NCI-H446 (cell line): ENCODE results near the gene TMEM218.

Experiments
- DNase-seq, 2 experiments: peaks; one replicate each; lab custom pipeline; 2025; lab: John Stamatoyannopoulos, UW

TMEM218 gene

DNA sequence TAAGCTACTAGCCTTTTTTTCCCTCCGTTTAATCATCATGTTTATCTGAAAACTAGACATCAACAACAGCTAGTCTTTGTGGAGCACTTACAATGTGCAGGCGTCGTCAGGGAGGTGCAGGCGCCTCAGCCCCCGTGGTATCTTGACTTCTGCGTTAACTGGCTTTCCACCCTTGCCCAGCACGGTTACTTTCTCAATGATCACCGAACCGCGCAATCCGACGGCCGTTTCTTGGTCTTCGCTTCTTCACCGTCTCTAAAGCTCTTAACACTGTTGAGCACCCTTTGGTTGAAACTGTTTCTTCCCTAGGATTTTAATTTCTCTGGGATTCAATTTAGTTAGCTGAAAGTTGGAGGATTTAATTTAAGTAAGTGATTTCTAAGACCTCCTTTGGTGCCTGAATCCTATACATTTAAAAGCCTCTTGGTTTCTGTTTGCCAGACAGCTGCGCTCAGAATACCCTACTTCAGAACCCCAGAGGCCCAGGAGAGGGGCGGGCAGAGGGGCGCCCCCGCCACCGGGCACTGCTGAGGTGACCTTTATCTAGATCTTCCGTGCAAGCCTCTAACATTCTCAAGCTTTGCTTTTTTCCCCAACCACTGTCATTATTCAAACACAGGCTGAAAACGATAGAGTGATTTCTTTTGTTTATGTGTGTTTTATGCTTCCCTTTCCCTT lies 18.0 kb upstream of the TMEM218 start:
- no peak for DNase-seq

- no peak for DNase-seq
Observed at GRCh38 chr11:125128450-125128849, 17.0 kb upstream of the TMEM218 start.

- no peak for DNase-seq
Observed at GRCh38 chr11:125124618-125124992, 13.2 kb upstream of the TMEM218 start.

GRCh38 chr11:125123947-125124617 lies 12.7 kb upstream of the TMEM218 start:
- DNase-seq: peak; percentile 71 to 89

DNA sequence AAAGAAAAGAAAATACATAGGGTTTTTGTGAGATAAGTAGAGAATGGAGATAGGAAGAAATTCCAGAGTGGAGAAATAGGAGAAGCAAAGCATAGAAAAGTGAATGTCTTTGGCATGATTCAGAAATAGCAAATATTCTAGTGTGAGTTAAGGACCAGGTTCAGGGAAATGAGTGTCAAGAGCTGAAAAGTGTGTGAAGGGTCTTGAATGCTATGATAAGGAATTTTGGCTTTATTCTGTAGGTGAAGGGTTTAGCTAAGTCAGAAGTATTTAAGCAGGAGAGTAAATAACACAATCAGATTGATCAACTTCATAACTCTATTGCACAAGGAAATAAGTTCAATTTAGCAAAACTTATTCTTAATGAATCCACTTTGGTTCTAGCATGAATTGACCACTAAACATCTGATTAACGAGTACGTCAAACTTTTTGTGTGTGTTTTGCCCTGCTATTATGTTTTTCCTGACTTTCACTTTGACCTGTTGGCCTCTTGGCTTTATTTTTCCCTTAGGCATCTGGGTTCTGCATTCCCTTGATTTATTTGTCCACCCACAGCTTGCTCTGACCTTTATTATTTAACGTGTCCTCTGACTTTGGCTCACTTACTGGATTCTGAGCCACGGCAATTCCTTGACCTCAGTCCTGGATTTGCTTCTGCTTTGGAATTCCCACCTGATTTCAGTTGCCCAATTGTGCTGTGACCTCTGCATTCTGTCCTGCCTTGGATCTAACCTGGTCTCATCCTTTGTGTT lies 11.9 kb upstream of the TMEM218 start:
- no peak for DNase-seq

GRCh38 chr11:125117429-125117828 lies 6.0 kb upstream of the TMEM218 start:
- DNase-seq: no peak

- DNase-seq: no peak
Observed at GRCh38 chr11:125114518-125114917, 3.1 kb upstream of the TMEM218 start.

DNA sequence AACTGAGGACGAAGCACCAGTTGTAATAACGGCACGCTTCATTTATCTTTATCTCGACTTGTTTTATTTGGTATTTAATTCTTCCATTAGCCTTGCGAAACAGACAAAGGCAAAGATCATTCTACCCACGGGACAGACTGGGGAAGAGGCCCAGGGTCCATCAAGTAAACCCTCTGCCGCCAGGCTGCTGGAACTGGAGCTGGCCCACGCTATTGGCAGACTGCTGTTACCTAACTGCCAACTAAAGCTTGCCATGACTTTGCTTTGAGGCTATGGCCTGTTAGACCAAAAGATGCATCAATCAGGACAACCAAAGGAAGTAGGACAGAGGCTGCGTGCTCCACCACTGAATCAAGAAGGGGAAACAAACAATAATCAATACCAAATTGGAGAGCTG lies 780 bp upstream of the TMEM218 start:
- no peak for DNase-seq

GRCh38 chr11:125111001-125111342 lies 454 bp downstream of the TMEM218 start:
- DNase-seq: no peak

- DNase-seq: no peak
Observed at GRCh38 chr11:125110506-125110905, 920 bp downstream of the TMEM218 start.

- no peak for DNase-seq
Observed at GRCh38 chr11:125108469-125108868, 3.0 kb downstream of the TMEM218 start.

DNA sequence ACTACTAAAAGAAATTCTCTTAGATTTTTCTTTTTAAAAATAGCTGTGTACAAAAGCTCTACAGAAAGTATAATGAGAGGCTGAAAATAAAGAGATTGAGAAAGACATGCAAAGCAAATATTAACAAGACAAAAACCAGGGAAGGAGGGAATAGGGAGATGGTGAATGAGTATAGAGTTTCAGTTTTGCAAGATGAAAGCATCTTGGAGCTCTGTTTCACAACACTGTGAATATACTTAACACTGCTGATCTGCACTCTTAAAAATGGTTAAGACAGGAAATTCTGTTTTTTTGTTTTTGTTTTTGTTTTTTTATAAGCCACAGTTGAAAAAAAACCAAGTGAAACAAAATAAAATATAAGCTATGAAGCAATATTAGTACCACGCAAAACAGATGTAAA lies 5.5 kb downstream of the TMEM218 start:
- no peak for DNase-seq

GRCh38 chr11:125102510-125102909 lies 8.9 kb downstream of the TMEM218 start:
- no peak for DNase-seq

- no peak for DNase-seq
Observed at GRCh38 chr11:125102025-125102424, 9.4 kb downstream of the TMEM218 start.

DNA sequence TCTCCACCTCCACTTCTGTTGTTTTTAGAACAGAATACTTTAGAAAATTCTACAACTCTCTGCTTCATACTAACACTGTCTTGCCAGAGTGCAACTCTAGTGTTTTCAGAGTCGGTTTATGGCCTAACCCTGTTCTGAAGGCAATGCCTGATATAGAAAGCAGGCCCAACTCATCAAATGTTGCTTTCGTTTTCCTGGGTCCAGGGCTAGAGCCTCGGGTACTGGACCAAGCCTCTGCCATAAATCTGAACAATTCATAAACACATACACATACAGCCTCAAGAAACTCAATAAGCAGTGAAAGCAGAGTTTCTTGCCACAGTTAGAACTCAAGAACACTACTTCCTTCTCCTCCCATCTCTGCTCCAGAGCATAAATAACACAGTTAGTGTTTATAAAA lies 9.8 kb downstream of the TMEM218 start:
- DNase-seq: no peak

GRCh38 chr11:125100136-125100535 lies 11.3 kb downstream of the TMEM218 start:
- DNase-seq: no peak

GRCh38 chr11:125094731-125095130 lies 16.7 kb downstream of the TMEM218 start:
- DNase-seq: no peak

GRCh38 chr11:125093502-125093901 lies 17.9 kb downstream of the TMEM218 start:
- DNase-seq: no peak

DNA sequence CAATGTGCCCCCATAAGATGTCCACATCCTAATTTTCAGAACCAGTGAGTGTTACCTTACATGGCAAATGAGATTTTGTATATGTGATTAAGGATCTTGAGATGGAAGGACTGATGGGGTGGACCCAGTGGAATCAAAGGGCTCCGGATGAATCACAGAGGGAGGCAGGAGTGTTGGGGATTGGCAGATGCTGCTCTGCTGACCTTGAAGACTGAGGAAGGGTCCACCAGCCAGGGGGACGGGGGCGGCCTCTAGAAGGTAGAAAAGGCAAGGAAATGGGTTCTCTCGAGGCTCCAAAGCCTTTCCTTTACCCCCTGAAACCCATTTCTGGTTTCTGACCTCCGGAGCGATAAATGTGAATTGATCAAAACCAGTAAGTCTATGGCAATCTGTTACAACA lies 18.8 kb downstream of the TMEM218 start:
- DNase-seq: no peak

DNA sequence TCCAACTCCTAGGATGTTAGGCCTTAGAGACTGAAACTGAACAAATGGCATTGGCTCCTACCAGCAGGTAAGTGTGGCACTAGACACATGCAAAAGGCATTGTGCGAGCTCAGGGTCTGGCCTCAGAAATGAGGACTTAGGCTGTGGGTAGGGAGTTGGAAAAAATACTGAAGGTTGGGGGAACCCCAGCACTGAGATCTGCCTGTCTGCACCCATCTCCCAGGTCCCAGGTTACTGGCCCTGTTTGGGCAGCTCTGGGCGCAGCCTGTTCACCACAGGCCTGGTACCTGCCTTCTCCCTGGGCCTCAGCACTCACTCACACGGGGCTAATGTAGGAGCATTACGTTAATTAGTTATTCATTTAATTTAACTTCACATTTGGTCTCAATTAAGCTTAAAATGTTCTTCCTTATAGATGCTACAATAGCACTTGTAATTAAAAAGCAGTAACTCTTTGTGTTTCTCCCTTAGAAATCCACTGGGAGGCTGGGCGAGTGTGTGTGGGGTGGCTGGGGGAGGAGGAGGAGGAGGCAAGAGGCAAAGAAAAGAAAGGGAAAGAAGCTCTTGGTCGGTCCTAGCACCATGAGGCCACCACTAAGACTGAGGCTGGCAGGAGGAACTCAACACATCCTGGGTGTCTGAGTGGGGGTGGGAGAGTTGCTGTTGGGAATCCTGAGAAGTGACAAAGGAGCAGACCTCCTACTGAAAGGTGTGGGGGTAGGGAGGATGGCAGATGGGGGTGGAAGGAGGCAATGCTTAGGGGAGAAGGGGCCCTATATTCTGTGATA lies 19.4 kb downstream of the TMEM218 start:
- DNase-seq: no peak

DNA sequence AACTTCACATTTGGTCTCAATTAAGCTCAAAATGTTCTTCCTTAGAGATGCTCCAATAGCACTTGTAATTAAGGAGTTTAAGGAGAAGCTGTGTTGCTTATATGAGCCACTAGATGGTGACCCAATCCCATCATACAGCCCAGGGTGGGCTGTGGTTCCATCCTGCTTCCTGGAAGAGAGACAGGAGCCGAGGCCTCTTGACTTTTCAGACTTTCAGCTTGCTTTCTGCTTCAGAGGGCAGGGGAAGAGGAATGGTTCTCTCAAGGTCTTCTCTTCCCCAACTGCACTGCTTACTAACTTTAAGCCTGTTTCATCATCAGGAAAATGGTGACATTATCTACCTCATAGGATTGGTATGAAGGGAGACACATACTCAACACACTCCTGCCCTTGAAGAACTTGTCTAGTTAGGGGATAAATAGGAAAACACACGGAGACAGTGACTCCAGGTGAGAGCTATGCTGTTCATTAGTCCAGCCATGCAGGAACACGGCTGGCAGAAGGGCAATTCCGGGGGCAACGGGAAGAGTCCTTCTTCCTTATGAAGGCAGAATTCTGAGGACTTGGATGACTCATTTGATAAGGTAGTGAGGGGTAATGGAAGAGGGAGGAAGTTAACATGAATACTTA lies 20.1 kb downstream of the TMEM218 start:
- DNase-seq: peak in 1 of 2 experiments; percentile 60

- DNase-seq: no peak
Observed at GRCh38 chr11:125090816-125091215, 20.6 kb downstream of the TMEM218 start.
